ENCODE results near the gene HHAT.

Gene HHAT

GRCh38 chr1:210662291-210663050 is 333.8 kb downstream of the HHAT start:
- no peak for TF ChIP-seq CTCF (conservative IDR thresholded peaks at IDR 0.05; ENCODE audit: low read depth, low read length)
- H3K4me3 ChIP-seq (ENCODE audit: low read length), result no peak overlapping the region
- no peak for DNase-seq (ENCODE audit: low read depth)

- TF ChIP-seq CTCF (conservative IDR thresholded peaks at IDR 0.05; ENCODE audit: low read depth, low read length), result no peak
- DNase-seq (ENCODE audit: low read depth), result no peak
- H3K4me3 ChIP-seq (ENCODE audit: low read length), result no peak overlapping the region
Observed at GRCh38 chr1:210663730-210664573, 335.2 kb downstream of the HHAT start.

GRCh38 chr1:210669951-210670350 is 341.2 kb downstream of the HHAT start:
- H3K4me3 ChIP-seq (ENCODE audit: low read length), result no peak overlapping the region
- no peak for DNase-seq (ENCODE audit: low read depth)
- no peak for TF ChIP-seq CTCF (conservative IDR thresholded peaks at IDR 0.05; ENCODE audit: low read depth, low read length)

GRCh38 chr1:210674151-210674550 is 345.4 kb downstream of the HHAT start:
- TF ChIP-seq CTCF (conservative IDR thresholded peaks at IDR 0.05; ENCODE audit: low read depth, low read length), result no peak
- no peak overlapping the region for H3K4me3 ChIP-seq (ENCODE audit: low read length)
- DNase-seq (ENCODE audit: low read depth), result no peak

- DNase-seq (ENCODE audit: low read depth), result no peak
- TF ChIP-seq CTCF (conservative IDR thresholded peaks at IDR 0.05; ENCODE audit: low read depth, low read length), result no peak
- no peak overlapping the region for H3K4me3 ChIP-seq (ENCODE audit: low read length)
Observed at GRCh38 chr1:210676539-210676938, 347.8 kb downstream of the HHAT start.

- DNase-seq (ENCODE audit: low read depth), result no peak
- no peak for TF ChIP-seq CTCF (conservative IDR thresholded peaks at IDR 0.05; ENCODE audit: low read depth, low read length)
- H3K4me3 ChIP-seq (ENCODE audit: low read length), result no peak overlapping the region
Observed at GRCh38 chr1:210677533-210677932, 348.8 kb downstream of the HHAT start.

Data from retinal pigment epithelial cell (primary cell).